ENCODE data around the gene SYT8. TPM values are rescaled to one million over a fixed set of nuclear protein-coding genes. Genes with fewer than 3 reads are reported as not detected.
A peak's percentile ranks its signal among the peaks of the same experiment; 100 is the strongest.

The SYT8 gene
- total RNA-seq, 3 donors from 2014 or later = 10.7 to 12.1 TPM; not detected in 1

- peak in 1 of 3 donors; percentile 35 for TF ChIP-seq POLR2AphosphoS5 (IDR thresholded peaks at IDR 0.05)
- no peak for TF ChIP-seq CTCF (IDR thresholded peaks at IDR 0.05)
- DNase-seq (ENCODE audit: low spot score in 2 of 2) = peak in 1 of 2 donors; percentile 83
- intact Hi-C loops (cut with DNase I; ENCODE audit: low total_unique reads) = no loop called here
- H3K4me3 ChIP-seq = no peak overlapping the region
- H3K36me3 ChIP-seq = no peaks in the 10 kb centered on the region
- H3K27ac ChIP-seq = peak overlapping the region; percentile 70 to 85
- H3K4me1 ChIP-seq = peaks cover 21 to 34% of the 10 kb centered on the region in 2 donors
- H3K9me3 ChIP-seq = no peaks in the 10 kb centered on the region
- no peaks in the 10 kb centered on the region for H3K27me3 ChIP-seq
These were observed 5.6 kb upstream of the SYT8 start for GRCh38 chr11:1829039-1829820.

DNA sequence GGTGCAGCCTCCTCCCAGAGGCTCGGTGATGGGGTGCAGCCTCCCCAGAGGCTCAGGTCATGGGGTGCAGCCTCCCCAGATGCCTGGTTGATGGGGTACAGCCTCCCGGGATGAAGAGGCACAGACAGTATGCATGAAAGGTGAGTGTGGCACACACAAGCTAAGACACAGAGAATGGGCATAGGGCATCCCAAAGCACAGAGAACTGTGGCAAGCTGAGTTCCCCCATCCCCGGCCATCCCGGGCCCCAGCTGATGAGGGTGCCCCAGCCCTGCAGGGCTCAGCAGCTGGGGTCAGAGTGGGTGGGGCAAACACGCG is 4.8 kb upstream of the SYT8 start:
- intact Hi-C loops (cut with DNase I; ENCODE audit: low total_unique reads) = loop anchor here (10.0 kb wide), 1 partner anchor 325 kb away; no protein-coding TSS in a partner anchor
- Histone ChIP-seq H3K36me3 (no peaks in the 10 kb centered on the region), H3K4me1 (peaks cover 21 to 37% of the 10 kb centered on the region in 2 donors), H3K9me3 (no peaks in the 10 kb centered on the region), H3K27ac (peak overlapping the region; percentile 83 to 85), H3K27me3 (no peaks in the 10 kb centered on the region), H3K4me3 (no peak overlapping the region)
- TF ChIP-seq POLR2AphosphoS5 (IDR thresholded peaks at IDR 0.05) = no peak
- TF ChIP-seq POLR2A (IDR thresholded peaks at IDR 0.05) = no peak
- TF ChIP-seq CTCF (IDR thresholded peaks at IDR 0.05) = no peak
- DNase-seq (ENCODE audit: low spot score in 2 of 2) = no peak

- Histone ChIP-seq H3K27me3 (no peaks in the 10 kb centered on the region), H3K9me3 (no peaks in the 10 kb centered on the region), H3K4me1 (peaks cover 21 to 37% of the 10 kb centered on the region in 2 donors), H3K27ac (peak overlapping the region; percentile 83 to 85), H3K4me3 (no peak overlapping the region), H3K36me3 (no peaks in the 10 kb centered on the region)
- intact Hi-C loops (cut with DNase I; ENCODE audit: low total_unique reads) = loop anchor here (10.0 kb wide), 1 partner anchor 324 kb away; no protein-coding TSS in a partner anchor
- peak in 1 of 2 donors; percentile 93 for DNase-seq (ENCODE audit: low spot score in 2 of 2)
- TF ChIP-seq CTCF (IDR thresholded peaks at IDR 0.05) (no peak), POLR2A (IDR thresholded peaks at IDR 0.05) (no peak), POLR2AphosphoS5 (IDR thresholded peaks at IDR 0.05) (peak in 2 of 3 donors; percentile 51 to 60)
These were observed 4.2 kb upstream of the SYT8 start for GRCh38 chr11:1830322-1831223.

- Histone ChIP-seq H3K9me3 (no peaks in the 10 kb centered on the region), H3K36me3 (no peaks in the 10 kb centered on the region), H3K27ac (peak overlapping the region; percentile 83 to 85), H3K4me3 (no peak overlapping the region), H3K4me1 (peaks cover 17 to 34% of the 10 kb centered on the region in 2 donors), H3K27me3 (no peaks in the 10 kb centered on the region)
- no peak for TF ChIP-seq POLR2AphosphoS5 (IDR thresholded peaks at IDR 0.05)
- no peak for TF ChIP-seq POLR2A (IDR thresholded peaks at IDR 0.05)
- no peak for TF ChIP-seq CTCF (IDR thresholded peaks at IDR 0.05)
- intact Hi-C loops (cut with DNase I; ENCODE audit: low total_unique reads) = loop anchor here (2.0 to 10.0 kb wide), 2 partner anchors 139 to 323 kb away; no protein-coding TSS in a partner anchor
- DNase-seq (ENCODE audit: low spot score in 2 of 2) = no peak
These were observed 3.2 kb upstream of the SYT8 start for GRCh38 chr11:1831338-1832210.

All from breast epithelium (tissue), 4 donors.